Measurements from ENCODE around the gene UNC93A. TPM values are rescaled to one million over a fixed set of nuclear protein-coding genes. Genes with fewer than 3 reads are reported as not detected.

UNC93A gene
- total and polyA plus RNA-seq, 9 of the 15 experiments (the other 6 are each of a cell fraction or from before 2014, with no cell fraction given): not detected

DNA sequence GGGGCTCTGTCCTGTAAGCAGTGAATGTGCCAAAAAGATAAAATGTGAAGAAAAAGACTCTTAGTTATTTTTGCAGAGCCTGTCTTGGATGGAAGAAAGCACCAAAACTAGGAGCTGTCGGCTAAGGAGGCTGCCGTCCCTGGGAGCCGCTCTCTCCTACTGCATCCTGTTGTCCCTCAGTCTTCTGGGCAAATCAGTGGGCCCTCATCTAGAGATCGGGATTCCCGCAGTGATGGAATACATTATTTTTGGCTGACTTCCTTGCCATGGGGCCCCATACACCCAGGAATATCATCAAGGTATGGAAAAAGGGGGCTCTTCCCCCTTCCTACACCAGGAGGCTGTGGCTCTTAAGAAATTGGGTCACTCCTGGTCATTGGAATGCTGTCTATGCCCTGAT, 37.0 kb downstream of the UNC93A start:
- Histone ChIP-seq H4K20me1 (replicated peaks; ENCODE audit: control insufficient read depth, insufficient read depth, low read length) (no peaks in the 10 kb centered on the region; the same call in 1 of the 2 replicates), H3K27ac (ENCODE audit: extremely low read depth, low read depth, low read length) (no peak overlapping the region), H3K9ac (ENCODE audit: insufficient read depth in 1 of 2, low read depth in 2 of 2, low read length in 2 of 2) (no peak overlapping the region), H3K36me3 (ENCODE audit: control insufficient read depth, insufficient read depth, low read length) (no peaks in the 10 kb centered on the region), H3K4me3 (no peak overlapping the region), H3K4me2 (ENCODE audit: insufficient read depth, low read length) (no peak overlapping the region), H3K79me2 (ENCODE audit: control insufficient read depth, insufficient read depth, low read length) (no peaks in the 10 kb centered on the region), H3K9me3 (replicated peaks; ENCODE audit: control insufficient read depth, insufficient read depth, low read depth, low read length) (no peaks in the 10 kb centered on the region), H3K4me1 (replicated peaks in 1 of 2; ENCODE audit: control insufficient read depth in 2 of 2, insufficient read depth in 2 of 2, low read length in 2 of 2) (no peaks in the 10 kb centered on the region), H3K27me3 (ENCODE audit: control insufficient read depth in 2 of 2, insufficient read depth in 2 of 2, low read length in 2 of 2) (peaks cover 31 to 48% of the 10 kb centered on the region in 2 experiments), H3K9me1 (ENCODE audit: control insufficient read depth, insufficient read depth, low read length) (no peaks in the 10 kb centered on the region), H2AFZ (ENCODE audit: low read depth, low read length) (no peak overlapping the region)
- ATAC-seq (no peak), DNase-seq (ENCODE audit: extremely low read depth in 1 of 4, low spot score in 3 of 4) (no peak), FAIRE-seq (no peak)
- in situ Hi-C loops (cut with MboI): loop anchor here (25.0 kb wide), 1 partner anchor 1441 kb away; no protein-coding TSS in a partner anchor
- CTCF ChIA-PET (ENCODE audit: low intra/inter-chr PET ratio): no interaction called here
- intact Hi-C loops (cut with micrococcal nuclease): no loop called here
- TF ChIP-seq ZNF23 (CRISPR knock-in tag; IDR thresholded peaks at IDR 0.05) (no peak), TCFL5 (CRISPR knock-in tag; conservative IDR thresholded peaks at IDR 0.05) (no peak), PBX2 (CRISPR knock-in tag; IDR thresholded peaks at IDR 0.05; ENCODE audit: low read depth) (no peak), PBX2 (tag; conservative IDR thresholded peaks at IDR 0.05; ENCODE audit: low read depth) (no peak), MTF1 (CRISPR knock-in tag; IDR thresholded peaks at IDR 0.05; ENCODE audit: borderline replicate concordance) (no peak), DMBX1 (CRISPR knock-in tag; IDR thresholded peaks at IDR 0.05; ENCODE audit: borderline replicate concordance) (no peak), KAT8 (IDR thresholded peaks at IDR 0.05; ENCODE audit: low read depth) (no peak), CHD1 (IDR thresholded peaks at IDR 0.05; ENCODE audit: low read length) (no peak), ATF7 (IDR thresholded peaks at IDR 0.05) (no peak), RB1 (IDR thresholded peaks at IDR 0.05; ENCODE audit: low read depth) (no peak), TOE1 (IDR thresholded peaks at IDR 0.05; ENCODE audit: borderline replicate concordance) (no peak), TOE1 (CRISPR knock-in tag; IDR thresholded peaks at IDR 0.05; ENCODE audit: borderline replicate concordance, low read depth) (no peak)
- POLR2A ChIA-PET: no interaction called here
- BruUV-seq (replicated peaks): no TSS peak
- 0% methylated on average over 5 of the region's 5 CpGs for WGBS (ENCODE audit: insufficient coverage, low coverage, missing lambda C conversion rate)
